ENCODE data around the gene SNTG2. TPM values are rescaled to one million over a fixed set of nuclear protein-coding genes. Genes with fewer than 3 reads are reported as not detected.

Gene SNTG2
- total and polyA plus RNA-seq, 2 donors (not counting 3 experiments of a cell fraction or from before 2014, with no cell fraction given): not detected

DNA sequence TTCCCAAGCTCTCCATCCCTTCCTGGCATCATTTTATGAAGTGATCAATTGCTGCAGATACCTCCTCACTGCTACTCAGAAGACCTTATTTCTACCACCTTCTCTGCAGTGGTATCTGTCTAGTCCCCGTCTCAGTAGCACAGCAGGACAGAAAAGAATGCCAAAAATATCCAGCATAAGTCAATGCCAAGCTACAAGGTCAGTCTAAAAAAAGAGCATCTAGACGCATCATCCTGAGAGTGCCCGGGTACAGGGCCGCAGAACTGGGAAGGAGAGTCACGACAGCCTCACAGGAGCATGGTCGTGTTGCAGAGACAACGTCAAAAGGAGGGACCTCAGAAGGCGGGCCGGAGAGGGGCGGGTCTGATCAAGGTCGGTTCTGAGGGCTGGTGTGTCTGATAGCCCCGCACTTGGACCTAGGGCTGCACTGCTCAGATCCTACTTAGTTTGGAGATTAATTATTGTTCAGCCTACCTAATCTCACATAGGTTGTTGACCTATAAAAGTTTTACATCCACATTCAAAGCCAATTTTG is 24.3 kb upstream of the SNTG2 start:
- FAIRE-seq: no peak
- no peaks in the 10 kb centered on the region for H3K36me3 ChIP-seq (ENCODE audit: control insufficient read depth in 2 of 2, extremely low read depth in 1 of 2, insufficient read depth in 2 of 2, low read length in 2 of 2)
- dilution Hi-C loops (cut with MboI; ENCODE audit: extremely low pct_ligation_motif_present, low sequenced_read_pairs) (no loop called here), intact Hi-C loops (cut with micrococcal nuclease) (no loop called here)
- H3K4me3 ChIP-seq (replicated peaks in 1 of 3; ENCODE audit: insufficient read depth in 1 of 3, low read depth in 1 of 3, low read length in 3 of 3): no peak overlapping the region
- ChIA-PET CTCF (no interaction called here), POLR2A (no interaction called here)
- no peak for DNase-seq (ENCODE audit: low read depth, low spot score)
- no peak overlapping the region for H2AFZ ChIP-seq (ENCODE audit: low read depth, low read length)
- H3K4me1 ChIP-seq (ENCODE audit: control insufficient read depth, extremely low read depth, insufficient read depth, low read length): no peaks in the 10 kb centered on the region
- H3K9ac ChIP-seq (replicated peaks; ENCODE audit: extremely low read depth, insufficient read depth, low read length): no peak overlapping the region
- BruUV-seq (replicated peaks): no TSS peak
- no peaks in the 10 kb centered on the region for H3K79me2 ChIP-seq (ENCODE audit: control insufficient read depth, insufficient read depth, low read length)
- H3K27ac ChIP-seq (ENCODE audit: insufficient read depth, low read depth, low read length): no peak overlapping the region
- H3K9me3 ChIP-seq (replicated peaks; ENCODE audit: control insufficient read depth, insufficient read depth, low read length): peaks cover 6% of the 10 kb centered on the region
- H3K4me2 ChIP-seq (ENCODE audit: insufficient read depth, low read length): no peak overlapping the region
- no peaks in the 10 kb centered on the region for H3K9me1 ChIP-seq (replicated peaks; ENCODE audit: control insufficient read depth, extremely low read depth, insufficient read depth, low read length)
- no peaks in the 10 kb centered on the region for H4K20me1 ChIP-seq (replicated peaks; ENCODE audit: control insufficient read depth, extremely low read depth, insufficient read depth, low read length)
- TF ChIP-seq MYC (IDR thresholded peaks at IDR 0.05; ENCODE audit: low read depth, low read length) (no peak), FOS (IDR thresholded peaks at IDR 0.05; ENCODE audit: borderline replicate concordance, insufficient read depth, low read length) (no peak), EZH2 (IDR thresholded peaks at IDR 0.05; ENCODE audit: borderline replicate concordance, low read depth, low read length, severe bottlenecking) (no peak), GATA2 (IDR thresholded peaks at IDR 0.05; ENCODE audit: insufficient read depth, insufficient read length, low read depth, low read length) (no peak), JUN (IDR thresholded peaks at IDR 0.05; ENCODE audit: borderline replicate concordance, insufficient read depth, insufficient read length, low read depth) (no peak), POLR2A (IDR thresholded peaks at IDR 0.05; ENCODE audit: low read depth, low read length) (no peak), POLR2AphosphoS5 (IDR thresholded peaks at IDR 0.05; ENCODE audit: insufficient read depth, low read depth, low read length) (no peak)
- TF ChIP-seq, protein P1, sequence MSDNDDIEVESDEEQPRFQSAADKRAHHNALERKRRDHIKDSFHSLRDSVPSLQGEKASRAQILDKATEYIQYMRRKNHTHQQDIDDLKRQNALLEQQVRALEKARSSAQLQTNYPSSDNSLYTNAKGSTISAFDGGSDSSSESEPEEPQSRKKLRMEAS (IDR thresholded peaks at IDR 0.05; ENCODE audit: insufficient read depth, insufficient read length): no peak
- TF ChIP-seq, protein P2, sequence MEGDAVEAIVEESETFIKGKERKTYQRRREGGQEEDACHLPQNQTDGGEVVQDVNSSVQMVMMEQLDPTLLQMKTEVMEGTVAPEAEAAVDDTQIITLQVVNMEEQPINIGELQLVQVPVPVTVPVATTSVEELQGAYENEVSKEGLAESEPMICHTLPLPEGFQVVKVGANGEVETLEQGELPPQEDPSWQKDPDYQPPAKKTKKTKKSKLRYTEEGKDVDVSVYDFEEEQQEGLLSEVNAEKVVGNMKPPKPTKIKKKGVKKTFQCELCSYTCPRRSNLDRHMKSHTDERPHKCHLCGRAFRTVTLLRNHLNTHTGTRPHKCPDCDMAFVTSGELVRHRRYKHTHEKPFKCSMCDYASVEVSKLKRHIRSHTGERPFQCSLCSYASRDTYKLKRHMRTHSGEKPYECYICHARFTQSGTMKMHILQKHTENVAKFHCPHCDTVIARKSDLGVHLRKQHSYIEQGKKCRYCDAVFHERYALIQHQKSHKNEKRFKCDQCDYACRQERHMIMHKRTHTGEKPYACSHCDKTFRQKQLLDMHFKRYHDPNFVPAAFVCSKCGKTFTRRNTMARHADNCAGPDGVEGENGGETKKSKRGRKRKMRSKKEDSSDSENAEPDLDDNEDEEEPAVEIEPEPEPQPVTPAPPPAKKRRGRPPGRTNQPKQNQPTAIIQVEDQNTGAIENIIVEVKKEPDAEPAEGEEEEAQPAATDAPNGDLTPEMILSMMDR (IDR thresholded peaks at IDR 0.05; ENCODE audit: extremely low read depth in 1 of 2, insufficient read depth in 1 of 2, low read depth in 1 of 2, low read length in 2 of 2): no peak
- H3K27me3 ChIP-seq (ENCODE audit: control insufficient read depth in 2 of 2, insufficient read depth in 2 of 2, low read length in 2 of 2): no peaks in the 10 kb centered on the region
